H7 (cell line): ENCODE data around the gene ITM2C. TPM values are rescaled to one million over a fixed set of nuclear protein-coding genes. Genes with fewer than 3 reads are reported as not detected.
A peak's percentile ranks its signal among the peaks of the same experiment; 100 is the strongest.

Experiments
- DNase-seq: peaks from one replicate; pipeline ENCODE4 v3.0.0; 2012
- H3K27me3 ChIP-seq: 2 replicates; pipeline ENCODE4 v1.6.0; 2011; ENCODE audit warnings: mild to moderate bottlenecking, low read length; ENCODE audit not compliant: control insufficient read depth, insufficient read depth
- H3K36me3 ChIP-seq: replicated peaks from 2 replicates; pipeline ENCODE4 v1.5.1; 2011; ENCODE audit warnings: low read length; ENCODE audit not compliant: control insufficient read depth, insufficient read depth
- H3K4me3 ChIP-seq: 2 replicates; pipeline ENCODE4 v1.5.1; 2011; ENCODE audit warnings: low read depth, mild to moderate bottlenecking, control low read depth, low read length, moderate library complexity; ENCODE audit not compliant: insufficient read depth
- total RNA-seq: library from RNA; depleted of rRNA; stranded (reverse); fragments of >200 nt; shearing (Covaris generic); gene quantifications from 2 replicates; pipeline ENCODE4 v1.2.3, GENCODE V29; 2014

ITM2C gene
- total RNA-seq, 1 experiment from 2014 or later = 392 TPM

GRCh38 chr2:230840301-230840700 lies 24.4 kb upstream of the ITM2C start:
- no peak for DNase-seq
- Histone ChIP-seq H3K36me3 (no peaks in the 10 kb centered on the region), H3K4me3 (no peak overlapping the region), H3K27me3 (no peaks in the 10 kb centered on the region)

DNA sequence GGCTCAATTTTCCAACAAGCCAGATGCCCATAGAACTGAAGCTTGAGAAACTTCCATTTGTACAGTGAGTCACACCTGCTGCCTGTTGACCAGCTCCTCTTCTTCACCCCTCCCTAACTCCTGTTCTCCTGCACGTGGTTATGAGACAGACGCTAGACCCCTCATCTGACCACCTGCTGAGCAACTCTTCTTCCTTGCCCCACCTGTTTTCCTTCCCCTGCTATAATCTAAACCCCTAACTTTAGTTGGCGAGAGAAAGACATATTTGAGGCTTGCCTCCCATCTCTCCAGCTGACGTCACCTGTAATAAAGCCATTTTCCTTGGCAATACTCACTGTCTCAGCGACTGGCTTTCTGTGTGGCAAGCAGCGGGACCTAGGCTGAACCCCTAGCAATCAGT lies 22.3 kb upstream of the ITM2C start:
- no peaks in the 10 kb centered on the region for H3K36me3 ChIP-seq
- no peaks in the 10 kb centered on the region for H3K27me3 ChIP-seq
- no peak for DNase-seq
- no peak overlapping the region for H3K4me3 ChIP-seq

- H3K4me3 ChIP-seq = no peak overlapping the region
- no peak for DNase-seq
- no peaks in the 10 kb centered on the region for H3K27me3 ChIP-seq
These were observed 21.6 kb upstream of the ITM2C start for GRCh38 chr2:230843132-230843531.

DNA sequence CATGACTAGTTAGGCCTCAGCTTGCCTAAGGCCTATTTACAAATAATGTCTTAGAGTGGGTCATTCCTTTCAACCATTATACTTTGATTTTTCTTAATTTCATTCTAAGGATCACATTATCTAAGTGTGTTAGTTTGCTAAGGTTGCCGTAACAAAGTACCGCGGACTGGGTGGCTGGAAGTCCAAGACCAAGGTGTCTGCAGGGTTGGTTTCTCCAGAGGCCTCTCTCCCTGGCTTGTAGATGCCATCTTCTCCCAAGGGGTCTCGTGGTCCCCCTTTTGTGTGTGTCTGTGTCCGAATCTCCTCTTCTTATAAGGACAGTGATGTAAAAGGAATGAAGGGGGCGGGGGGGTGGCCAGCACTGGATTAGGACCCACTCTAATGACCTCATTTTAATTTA lies 18.4 kb upstream of the ITM2C start:
- DNase-seq = no peak
- Histone ChIP-seq H3K4me3 (no peak overlapping the region), H3K27me3 (no peaks in the 10 kb centered on the region), H3K36me3 (no peaks in the 10 kb centered on the region)

More at GRCh38 chr2:230843132-230843531, 21.6 kb upstream of the ITM2C start:
- no peaks in the 10 kb centered on the region for H3K36me3 ChIP-seq

DNA sequence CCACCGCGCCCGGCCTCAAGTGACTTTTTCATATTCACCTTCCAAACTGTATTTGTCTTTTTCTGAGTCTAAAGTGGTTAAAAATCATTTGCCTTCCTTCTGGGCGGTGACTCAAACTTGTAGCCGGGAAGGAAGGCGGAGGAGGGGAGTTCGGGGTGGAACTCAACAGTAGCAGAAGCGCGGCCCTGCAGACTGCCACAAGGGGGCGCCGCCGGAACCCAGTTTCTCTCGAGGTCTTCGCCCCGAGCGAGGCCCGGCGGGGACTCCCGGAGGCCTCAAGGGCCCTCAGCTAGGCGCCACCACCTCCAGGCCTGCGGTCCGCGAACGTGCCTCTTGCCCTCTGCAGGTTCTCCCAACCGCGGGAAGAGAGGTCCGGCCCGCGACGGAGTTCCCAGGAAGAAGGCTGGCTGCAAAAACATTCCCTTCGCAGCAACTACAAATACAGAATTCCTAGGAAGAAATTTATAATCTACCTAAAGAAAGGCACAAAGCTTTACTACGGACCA lies 16.8 kb upstream of the ITM2C start:
- Histone ChIP-seq H3K27me3 (no peaks in the 10 kb centered on the region), H3K4me3 (no peak overlapping the region), H3K36me3 (no peaks in the 10 kb centered on the region)
- peak; percentile 95 for DNase-seq

- Histone ChIP-seq H3K36me3 (no peaks in the 10 kb centered on the region), H3K27me3 (no peaks in the 10 kb centered on the region), H3K4me3 (no peak overlapping the region)
- peak; percentile 96 for DNase-seq
These were observed 14.9 kb upstream of the ITM2C start for GRCh38 chr2:230849633-230850357.

DNA sequence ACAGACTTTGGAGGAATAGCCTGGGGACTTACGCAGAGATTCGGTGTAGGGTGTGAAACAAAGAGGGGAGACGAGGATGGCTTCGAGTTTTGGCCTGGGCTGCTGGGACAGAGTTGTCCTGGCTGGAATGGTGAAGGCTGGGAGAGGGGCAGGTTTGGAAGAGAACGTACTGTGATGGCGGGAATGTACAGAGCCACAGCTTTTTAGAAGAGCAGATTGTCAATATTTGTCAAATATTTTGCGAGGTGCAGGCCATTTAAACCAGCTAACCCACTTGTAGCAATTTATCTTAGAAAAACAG lies 14.4 kb upstream of the ITM2C start:
- Histone ChIP-seq H3K4me3 (no peak overlapping the region), H3K27me3 (no peaks in the 10 kb centered on the region), H3K36me3 (no peaks in the 10 kb centered on the region)
- DNase-seq = no peak

DNA sequence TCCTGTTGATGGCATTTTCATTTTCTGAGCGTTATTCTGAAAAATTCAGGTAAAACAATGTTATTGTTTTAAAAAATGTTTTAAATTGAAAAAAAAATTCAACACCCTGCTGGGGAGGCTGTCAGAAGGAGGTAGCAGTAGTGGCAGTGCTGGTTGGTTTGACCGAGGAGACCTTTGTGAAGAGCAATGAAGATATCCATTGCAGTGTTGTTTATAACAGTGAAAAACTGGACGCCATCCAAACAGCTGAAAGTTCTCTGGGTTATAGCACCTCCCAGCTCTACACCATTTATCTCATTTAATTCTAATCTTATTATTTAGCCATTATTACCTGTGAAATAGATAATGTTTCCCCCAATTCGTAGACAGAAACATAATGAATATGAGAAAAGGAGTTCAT lies 12.6 kb upstream of the ITM2C start:
- H3K27me3 ChIP-seq = no peaks in the 10 kb centered on the region
- H3K36me3 ChIP-seq = no peaks in the 10 kb centered on the region
- no peak for DNase-seq
- H3K4me3 ChIP-seq = no peak overlapping the region

DNA sequence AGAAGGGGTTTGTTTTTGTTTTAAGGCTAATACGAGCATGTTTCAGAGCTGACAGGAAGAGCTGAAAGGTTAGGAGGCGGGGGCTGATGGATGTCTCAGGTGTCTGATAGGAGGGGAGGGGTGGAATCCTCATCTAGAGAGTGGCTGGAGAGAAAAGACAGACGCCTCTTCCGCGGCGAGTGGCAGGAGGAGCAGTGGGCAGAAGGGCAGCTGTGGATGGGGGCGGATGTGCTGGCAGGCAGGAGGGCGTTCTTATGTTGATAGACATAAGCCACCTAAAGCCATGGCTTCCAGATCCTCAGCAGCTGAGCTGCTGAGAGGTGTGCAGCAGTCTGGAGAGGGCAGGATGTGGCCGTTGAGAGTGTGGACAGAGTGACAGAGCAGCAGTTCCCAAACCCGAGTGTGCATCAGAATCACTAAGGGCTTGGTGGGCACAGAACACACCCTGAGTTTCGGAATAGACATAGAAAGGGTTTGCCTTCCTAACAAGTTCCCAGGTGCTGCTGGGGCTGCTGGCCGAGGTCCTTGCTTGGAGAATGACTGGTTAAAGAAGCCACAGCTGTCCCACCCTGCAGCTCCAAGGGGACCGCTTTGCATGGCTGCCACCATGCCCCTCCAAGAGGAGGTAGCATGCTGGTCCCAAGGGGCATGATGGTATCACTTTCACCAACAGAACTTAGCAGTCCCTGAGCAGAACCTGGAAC lies 3.0 kb upstream of the ITM2C start:
- H3K36me3 ChIP-seq = no peaks in the 10 kb centered on the region
- DNase-seq = peak; percentile 83
- H3K4me3 ChIP-seq = no peak overlapping the region
- H3K27me3 ChIP-seq = no peaks in the 10 kb centered on the region

GRCh38 chr2:230862292-230862691 lies 2.5 kb upstream of the ITM2C start:
- H3K36me3 ChIP-seq = no peaks in the 10 kb centered on the region
- DNase-seq = no peak
- H3K27me3 ChIP-seq = no peaks in the 10 kb centered on the region
- H3K4me3 ChIP-seq = no peak overlapping the region

DNA sequence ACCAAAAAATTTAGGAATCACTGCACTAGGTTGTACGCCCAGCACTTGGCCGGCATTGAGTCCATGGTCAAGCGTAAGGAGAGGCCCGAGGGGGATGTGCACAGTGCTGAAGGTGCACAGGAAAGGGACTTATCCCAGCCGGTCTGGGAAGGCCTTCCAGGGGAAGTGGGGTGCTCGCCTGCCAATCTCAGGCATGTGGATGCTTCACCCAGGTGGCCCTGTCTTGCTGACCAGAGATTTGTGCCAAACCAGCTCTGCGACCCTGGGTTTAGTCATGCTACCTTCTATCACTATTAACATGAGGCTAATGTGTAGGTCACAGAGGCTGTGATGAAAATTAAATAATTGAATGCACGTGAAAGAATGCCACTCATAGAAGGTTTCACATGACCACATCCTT lies 1.7 kb upstream of the ITM2C start:
- no peak for DNase-seq
- no peaks in the 10 kb centered on the region for H3K36me3 ChIP-seq
- H3K27me3 ChIP-seq = no peaks in the 10 kb centered on the region
- H3K4me3 ChIP-seq = no peak overlapping the region

DNA sequence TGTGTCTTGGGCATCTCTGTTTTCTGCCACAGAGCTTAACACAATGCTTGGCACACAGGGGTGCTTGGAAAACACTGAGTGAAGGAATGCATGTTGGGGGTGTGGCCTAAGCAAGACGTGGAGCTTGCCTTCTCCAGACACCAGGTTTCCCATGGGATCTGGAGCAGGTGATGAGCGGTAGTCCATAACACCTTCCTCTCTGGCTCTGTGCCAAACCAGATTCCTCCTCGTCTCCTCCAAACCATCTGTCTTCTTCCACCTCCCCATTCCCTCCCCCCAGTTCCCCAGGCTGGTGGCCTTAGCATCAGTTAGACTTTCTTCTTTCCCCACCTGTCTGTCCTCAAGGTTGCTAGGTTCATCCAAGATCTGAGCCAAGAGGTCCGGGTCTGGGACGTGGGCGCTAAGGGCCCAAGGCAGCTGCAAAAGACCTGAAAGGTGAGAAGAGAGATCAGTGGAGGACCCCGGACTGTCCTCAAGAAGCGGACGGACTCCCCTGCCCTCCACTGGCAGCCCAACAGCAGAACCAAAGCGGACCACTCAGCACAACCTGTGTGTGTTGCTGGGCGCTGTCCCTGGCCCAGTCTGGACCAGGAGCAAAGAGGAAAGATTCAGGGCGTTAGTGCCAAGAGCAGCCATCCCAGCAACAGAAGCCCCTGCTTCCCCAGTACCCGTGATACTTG lies 1.2 kb upstream of the ITM2C start:
- Histone ChIP-seq H3K27me3 (no peaks in the 10 kb centered on the region), H3K4me3 (peak overlapping the region; percentile 92; the same call in 1 of the 2 replicates), H3K36me3 (no peaks in the 10 kb centered on the region)
- peak; percentile 22 for DNase-seq

DNA sequence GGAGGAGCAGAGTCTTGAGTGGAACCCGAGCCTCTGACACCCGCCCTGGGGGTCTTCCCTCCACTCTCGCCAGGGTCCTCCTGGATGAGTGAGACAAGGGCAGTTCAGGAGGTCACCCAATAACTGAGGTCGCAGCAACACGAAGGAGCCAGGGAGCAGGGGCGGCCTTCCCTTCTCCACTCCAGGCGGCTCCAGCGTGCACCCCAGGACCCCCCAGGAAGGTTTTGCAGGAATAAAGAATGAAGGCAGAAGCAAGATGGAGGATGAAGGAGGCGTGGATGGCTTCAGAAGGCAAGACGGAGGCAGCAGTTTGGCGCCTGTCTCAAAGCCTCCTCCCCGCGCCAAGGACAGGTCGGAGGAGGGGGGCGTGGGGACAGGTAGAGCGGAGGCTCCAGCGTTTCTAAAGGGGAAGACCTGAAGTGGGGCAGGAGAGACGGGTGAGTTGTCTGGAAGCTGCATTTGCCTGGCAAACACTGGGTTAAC lies 579 bp upstream of the ITM2C start:
- DNase-seq = no peak
- Histone ChIP-seq H3K27me3 (no peaks in the 10 kb centered on the region), H3K4me3 (peak overlapping the region; percentile 92), H3K36me3 (peaks cover 1% of the 10 kb centered on the region)

DNA sequence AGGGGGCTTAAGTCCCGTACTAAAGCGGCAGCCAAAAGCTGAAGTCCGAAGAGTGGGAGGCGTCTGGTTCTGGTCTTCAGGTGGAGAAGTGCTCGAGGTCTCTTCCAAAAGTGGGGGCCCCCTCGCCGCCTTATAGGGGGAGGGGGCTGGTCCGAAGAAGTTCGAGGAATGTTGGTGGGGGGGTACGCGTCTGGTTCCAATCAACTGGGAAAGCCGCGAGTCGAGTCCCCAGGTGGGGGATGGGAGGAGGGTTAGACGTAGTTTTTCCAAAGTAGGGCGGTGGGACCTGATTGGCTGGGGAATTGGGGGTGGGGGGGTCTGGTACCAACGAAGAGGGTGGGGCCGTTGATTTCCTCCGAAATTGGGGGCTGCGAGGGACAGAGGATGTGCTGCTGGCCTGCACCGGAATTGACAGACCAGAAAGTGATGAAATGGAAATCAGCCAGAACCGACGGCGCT lies 594 bp downstream of the ITM2C start:
- peaks cover 2% of the 10 kb centered on the region for H3K36me3 ChIP-seq
- H3K27me3 ChIP-seq = no peaks in the 10 kb centered on the region
- peak overlapping the region; percentile 92 for H3K4me3 ChIP-seq
- DNase-seq = peak; percentile 87
